Activated CD4-positive, alpha-beta T cell treated with anti-CD3 and anti-CD28 coated beads for 1 hour (primary cell): Measurements from ENCODE around the gene MAL.

Source experiments
- DNase-seq: peaks from one replicate; pipeline ENCODE4 v3.0.0-alpha.2; 2020

The MAL gene

DNA sequence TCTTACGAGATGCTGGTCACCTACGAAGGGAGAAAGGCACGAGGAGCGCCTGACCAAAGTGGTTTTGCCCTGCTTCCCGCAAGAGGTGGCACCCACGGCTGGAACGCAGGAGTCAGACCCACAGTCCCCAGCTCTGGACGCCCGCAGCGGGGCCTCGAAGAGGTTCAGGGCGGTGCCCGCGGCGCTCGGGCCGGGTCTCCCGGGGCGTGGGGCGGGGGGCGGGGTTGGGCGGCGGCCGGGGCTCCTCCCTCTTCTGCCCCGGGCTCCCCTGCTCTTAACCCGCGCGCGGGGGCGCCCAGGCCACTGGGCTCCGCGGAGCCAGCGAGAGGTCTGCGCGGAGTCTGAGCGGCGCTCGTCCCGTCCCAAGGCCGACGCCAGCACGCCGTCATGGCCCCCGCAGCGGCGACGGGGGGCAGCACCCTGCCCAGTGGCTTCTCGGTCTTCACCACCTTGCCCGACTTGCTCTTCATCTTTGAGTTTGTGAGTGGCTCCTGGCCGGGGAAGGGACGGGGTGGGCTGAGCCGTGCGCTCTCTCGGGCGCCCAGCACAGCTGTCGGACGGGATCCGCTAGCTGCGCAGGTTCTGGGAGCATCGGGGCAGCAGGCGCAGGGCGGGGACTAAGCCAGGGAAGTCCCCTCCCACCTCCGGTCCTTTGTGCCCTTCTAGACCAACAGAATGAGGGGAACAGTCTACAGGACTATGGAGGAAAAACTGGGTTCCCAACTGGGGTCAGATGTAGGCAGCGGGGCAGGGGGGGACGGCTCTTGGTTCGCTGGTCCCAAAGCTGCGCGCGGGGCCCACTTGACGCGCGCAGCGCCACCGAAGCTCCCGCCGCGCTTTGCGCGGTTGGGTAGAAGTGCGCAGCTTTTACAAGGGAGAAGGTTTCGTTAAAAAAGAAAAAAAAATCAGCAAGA is at the start of gene MAL:
TSS of gene MAL (plus strand) at position 303 of the 914 bp plus-strand sequence. CDS start at position 388, 85 bp downstream.
- peak; percentile 43 for DNase-seq

DNA sequence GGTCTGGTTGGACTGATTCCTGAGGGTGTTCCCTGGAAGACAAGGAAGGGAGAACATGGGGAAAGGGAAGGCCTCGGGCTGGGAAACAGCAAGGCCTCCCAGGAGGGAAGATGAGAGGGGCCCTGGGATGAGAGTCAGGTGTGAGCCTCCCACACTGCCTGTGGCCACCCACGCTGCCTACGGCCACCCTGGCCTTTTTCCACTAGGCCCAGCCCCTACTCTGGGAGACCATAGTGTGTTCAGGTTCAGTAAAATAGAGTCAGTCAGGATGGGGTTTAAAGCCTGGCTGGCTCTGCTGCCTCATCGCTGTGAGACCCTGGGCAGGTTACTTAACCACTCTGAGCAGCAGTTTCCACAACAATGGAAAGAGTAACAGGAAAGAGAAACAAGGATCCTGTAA is 47.7 kb upstream of the MAL start:
- DNase-seq: no peak

DNA sequence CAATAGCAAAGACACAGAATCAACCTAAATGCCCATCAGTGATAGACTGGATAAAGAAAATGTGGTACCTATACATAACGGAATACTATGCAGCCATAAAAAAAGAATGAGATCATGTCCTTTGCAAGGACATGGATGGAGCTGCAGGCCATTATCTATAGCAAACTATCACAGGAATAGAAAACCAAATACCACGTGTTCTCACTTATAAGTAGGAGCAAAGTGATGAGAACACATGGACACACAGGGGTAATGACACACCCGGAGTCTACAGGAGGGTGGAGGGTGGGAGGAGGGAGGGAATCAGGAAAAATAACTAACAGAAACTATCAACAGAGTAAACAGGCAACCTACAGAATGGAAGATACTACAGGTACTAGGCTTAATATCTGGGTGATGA is 46.6 kb upstream of the MAL start:
- no peak for DNase-seq

DNA sequence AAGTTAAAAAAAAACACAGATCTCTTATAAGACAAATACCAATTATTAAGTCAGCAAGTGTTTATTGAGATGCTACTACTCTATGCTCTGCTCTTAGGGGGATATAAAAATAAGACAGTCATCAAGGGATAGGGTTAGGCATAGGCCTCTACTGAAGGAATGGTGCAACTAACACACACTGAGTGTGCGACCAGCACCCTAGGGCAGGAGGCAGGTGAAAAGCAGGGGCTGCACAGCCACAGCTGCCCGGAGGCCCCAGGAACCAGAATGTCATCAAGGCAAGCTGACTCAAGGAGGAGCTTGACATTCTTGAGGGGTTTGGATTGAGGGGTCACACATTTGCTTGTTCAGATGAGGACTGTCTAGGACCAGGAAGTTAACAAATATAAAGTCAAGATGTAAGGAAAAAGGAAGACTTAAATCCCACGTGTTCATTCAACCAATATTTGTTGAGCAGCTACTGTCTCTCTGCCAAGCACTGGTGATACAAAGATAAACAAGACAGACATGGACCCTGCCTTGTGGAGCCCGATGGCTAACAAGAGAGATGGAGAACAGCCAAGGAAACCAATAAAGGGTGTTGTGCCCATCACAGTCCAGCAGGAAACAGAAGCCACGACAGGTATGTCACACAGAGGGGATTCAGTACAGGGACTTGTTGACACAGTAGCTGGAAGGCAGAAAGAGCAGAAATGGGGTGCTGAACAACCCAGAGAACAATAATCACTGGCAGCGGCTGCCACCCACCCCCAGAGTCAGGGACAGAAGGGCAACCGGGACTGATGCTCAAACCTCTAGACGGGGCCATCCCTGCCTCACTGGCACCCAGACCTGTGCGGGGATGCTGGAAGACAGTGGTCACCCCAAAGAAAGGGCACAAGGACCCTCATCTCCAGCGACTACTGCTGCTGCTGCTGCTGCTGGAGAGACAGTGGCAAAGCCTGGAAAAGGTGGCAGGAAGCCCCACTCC is 45.8 kb upstream of the MAL start:
- no peak for DNase-seq

DNA sequence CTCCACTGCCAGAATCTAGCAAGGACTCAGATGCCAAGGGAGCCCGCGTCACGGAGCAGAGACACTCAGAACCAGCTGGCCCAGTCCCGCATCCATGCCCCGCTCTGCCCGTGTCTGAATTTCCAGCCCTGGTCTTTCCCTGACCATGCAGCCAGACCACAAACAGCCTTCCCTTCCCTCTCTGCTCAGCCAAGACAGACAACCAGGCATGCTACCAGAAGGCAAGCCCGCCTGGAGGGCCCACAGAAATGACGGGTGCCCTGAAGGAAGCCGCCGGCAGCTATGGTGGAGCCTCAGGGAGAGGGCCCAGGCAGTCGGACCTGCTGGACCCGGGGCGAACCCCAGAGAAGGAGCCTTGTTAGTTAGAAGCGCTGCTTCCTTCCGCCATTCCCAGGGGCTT is 45.1 kb upstream of the MAL start:
- DNase-seq: no peak

DNA sequence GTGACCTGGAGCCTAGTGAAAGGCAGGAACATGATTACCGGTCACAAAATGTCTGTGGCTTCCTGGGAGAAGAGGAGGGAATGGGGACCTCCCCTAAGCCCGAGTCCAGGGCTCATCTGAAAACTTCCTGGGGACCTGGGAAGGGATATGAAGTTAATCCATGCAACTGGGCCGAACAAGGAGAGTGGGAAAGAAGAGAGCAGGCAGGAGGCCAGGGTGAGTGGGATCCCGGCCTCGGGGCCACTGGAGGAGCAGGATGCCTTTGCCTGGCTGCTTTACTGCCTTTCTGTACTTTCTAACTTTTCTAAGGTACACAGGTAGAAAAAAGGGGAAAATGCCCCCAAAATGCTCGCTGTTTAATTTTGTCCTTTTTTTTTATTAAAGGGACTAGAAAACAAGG is 43.4 kb upstream of the MAL start:
- no peak for DNase-seq

DNA sequence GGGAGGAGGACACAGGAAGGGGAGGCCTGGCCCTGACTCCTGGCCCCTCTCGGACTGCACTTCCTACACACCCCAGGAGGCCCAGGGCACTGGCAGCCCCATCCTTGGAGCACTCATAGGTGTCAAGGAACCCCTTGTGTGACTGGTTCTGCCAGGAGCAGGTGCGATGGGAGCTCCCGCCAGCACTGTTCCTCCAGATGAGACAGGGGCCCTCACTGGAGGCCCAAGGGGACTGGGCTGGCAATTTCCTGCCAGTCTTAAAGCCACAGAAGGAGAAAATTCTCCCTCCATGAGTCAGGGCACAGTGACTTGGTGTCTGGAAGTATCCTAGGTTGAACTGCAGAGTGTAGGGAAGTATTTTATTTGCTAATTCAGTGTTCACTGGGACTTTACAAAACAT is 42.8 kb upstream of the MAL start:
- DNase-seq: no peak

DNA sequence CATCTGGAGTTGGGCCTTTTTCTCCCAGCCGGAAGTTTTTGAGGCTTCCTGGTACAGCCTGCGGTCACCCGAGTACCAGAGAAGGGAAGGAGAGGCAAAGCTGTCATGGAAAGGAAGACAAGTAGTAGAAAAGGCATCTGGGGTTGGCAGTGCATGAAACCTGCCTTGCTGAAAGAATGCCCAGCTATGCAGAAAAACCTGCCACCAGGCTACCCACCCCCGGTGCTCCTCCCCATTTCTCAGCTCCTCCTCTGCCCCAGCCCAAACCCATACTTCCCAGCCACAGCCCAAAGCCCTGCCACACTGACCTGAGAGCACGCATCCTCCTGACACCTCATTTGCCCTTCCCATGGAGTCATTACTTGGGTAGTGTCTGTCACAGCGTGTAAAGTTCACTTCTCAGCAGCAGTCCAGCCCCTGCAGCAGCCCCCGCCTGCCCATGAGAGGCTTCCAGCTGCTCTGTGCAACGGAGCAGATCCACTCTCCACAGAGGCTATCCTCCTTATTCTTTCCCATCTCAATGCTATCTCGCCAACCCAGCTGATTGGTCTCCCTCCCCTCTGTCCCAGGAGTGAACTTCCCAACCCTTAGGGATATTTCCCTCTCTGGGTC is 40.4 kb upstream of the MAL start:
- no peak for DNase-seq

DNA sequence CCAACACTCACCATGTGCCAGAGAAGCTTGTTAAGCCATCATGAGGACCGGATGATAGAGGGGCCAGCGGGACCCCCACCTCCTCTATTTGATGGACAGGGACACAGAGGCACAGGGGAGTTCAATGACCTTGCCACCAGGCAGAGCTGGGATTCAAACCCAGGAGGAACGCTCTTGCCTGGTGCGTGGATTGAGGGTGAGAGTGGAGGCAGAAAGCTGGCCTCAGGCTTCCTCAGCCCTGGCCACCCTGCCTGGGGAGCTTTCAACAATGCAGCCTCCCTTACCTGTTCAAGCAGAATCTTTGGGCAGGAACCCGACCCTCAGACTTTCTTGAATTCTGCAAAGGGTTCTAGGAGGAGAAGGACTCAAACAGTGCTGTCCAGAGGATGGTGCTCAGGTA is 39.9 kb upstream of the MAL start:
- no peak for DNase-seq

DNA sequence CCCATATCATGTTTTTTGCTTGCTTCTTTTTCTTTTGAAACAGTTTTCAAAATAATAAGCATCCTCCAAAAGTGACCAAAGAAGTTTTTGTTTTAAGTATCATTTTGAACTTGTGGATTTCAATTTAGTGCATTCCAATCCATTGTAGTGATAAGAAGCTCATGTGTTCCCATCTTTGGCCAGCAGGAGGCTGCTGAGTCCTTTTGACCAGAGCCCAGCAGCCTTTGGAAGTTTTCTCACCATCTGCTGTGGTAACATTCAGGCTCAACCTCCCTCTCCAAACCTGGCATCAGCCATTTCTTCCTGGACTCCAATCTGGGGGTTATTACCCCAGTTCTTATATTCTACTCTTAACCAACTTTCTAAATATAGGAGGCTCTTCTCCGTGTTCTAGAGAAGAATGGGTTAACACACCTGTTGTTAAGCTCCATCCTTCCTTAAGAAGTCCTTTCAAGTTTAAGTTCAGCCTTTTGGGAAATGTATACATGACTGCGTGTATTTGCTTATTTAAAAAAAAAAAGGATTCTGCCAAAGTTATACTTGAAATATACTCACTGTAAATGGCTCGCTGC is 39.0 kb upstream of the MAL start:
- DNase-seq: no peak

DNA sequence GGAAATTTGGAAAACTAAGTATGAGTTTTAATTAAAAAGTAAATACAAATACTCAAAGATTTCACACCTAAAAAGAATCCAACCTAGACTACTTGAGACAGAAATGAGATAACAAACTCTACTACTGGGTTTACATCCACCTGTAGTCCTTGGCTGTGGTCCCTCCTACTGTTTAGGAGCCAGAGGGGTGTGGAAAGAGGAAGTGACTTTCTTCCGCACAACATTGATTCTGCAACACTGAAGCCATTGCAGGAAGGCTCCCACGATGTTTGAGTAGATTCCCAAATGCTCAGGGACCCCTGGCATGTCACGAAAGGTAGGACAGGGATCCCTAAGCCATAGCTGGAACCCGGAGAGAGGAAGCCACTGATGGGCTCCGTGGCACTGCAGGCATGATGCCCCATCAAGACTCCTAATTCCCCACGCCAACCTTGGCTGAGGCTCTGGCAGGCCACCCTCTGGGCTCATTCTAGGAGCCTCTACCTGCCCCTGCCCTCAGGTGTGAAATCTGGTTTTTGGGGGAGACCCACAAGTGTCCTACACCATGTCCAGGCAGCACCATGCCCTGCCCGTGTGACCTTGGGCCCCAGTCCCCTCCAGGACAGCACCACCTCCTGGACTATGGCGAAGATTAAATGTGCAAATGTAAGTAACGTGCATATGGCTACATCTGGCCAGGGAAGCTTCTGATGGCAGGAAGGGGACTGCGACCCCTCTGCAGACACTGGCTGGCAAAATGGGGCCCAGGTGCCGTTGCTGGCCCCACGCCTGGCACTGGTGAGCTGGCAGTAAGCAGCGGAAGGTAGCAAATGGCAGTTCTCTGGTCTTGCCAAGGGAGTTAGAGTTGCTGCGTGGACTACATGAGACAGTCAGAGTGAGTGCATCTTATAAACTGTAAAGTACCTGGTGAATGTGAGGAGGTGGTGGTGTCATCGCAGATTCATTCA is 38.2 kb upstream of the MAL start:
- DNase-seq: no peak

DNA sequence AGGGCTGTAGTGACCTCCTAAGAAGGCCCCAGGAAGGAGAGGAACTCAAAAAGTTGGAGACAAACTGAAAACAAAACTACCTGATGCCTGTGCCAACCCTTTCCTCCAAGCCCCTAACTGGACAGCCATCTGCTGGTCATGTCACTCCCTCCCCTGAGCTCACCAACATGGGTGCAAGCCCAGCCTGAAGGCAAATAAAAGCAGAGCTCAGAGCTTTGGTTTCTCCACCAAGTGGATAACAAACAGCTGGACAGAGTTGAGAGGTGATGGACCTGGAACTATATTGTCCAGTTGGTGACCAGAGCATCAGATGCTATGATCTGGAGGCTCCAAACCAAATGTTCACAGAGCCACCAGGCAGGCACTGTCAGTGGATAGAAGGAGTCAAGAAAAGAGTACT is 34.6 kb upstream of the MAL start:
- DNase-seq: no peak

DNA sequence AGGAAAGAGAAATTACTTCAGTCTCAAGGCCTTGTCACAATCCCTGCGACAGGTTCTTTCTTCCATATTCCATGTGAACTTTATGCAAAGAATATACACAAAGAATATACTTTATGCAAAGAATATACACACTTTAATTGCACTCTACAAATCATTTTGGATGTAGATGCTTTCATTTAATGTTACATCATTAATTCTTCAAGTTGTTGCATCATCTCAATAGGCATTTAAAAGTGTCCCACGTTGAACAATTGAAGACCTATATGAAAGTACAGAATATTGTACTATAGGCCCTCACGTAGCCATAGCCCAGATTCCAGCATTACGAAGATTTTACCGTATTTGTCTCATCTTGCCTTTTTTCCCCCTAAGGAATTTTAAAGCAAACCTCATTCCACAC is 33.1 kb upstream of the MAL start:
- no peak for DNase-seq

DNA sequence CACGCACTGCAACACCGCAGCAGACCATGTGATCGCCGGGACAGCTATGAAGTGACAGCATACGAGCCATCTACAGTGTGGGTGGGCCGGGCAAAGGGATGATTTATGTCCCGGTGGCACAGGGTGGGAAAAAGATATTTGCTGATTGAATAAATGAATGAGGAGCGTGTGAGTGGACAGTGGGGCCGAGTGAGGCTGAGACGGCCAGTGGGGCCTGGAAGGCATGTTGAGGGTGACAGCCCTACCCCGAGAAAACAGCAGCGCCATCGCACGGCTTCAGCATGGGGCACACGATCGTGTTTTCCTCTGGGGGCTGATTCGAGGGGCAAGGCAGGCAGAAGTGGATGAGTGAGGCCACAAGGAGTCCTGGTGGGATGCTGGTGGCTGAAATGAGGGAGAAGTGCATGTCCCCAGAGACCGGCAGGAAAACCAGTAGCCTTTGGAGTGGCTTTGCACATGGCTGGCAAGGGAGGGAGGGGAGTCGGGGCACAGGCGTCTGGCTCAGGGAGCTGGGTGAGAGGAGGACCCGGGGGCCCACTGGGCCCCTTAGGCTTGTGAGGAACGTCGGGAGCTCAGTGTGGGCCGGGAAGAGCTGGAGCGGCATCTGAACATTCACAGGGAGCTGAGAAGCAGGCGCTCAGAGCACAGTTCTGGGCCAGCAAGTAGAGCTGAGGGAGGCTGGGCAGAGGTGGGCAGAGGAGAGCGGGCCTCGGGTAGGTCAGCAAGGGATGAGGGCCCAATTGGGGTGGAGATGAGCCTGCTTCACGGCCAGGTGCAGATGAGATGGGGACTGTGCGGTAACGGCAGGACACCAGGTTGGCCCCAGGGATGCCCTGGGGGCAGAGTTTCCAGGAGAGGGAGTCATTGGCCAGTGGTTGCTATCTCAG is 32.1 kb upstream of the MAL start:
- DNase-seq: no peak

DNA sequence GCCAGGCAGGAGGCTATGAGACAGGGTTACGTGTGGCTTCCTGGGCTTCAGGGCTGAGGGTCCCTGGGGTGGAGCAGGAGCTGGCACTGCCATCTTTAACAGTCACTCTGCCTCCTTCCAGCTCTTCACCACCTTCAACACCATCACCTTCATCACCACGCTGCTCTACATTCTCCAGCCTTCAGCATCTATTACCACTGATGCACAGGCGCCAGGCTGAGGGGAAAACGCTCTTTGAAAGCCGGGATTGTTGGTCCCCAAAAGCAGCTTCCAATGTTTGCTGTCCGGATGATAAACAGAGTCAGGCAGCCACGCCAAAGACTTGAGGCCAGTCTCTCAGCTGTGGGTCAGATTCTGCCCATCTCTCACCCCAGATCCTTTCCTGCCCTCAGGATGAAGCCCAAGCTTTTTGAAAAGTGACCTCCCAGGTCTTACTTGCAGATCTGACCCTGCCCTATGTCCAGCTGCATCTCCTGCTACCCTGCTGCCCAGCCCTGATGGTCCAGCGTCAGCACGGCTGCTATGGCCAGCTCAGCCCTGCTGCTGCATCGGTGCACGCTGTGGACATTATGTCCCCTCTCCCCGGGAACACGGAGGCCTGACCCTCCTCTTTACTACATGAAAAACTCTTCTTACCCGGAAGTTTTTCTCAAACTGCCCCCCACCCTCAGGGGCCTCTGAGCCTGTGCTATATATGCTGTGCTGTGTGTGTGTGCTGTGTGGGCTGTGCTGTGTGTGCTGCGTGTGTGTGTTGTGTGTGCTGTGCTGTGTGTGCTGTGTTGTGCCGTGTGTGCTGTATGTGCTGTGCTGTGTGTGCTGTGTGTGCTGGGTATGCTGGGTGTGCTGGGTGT is 31.2 kb upstream of the MAL start:
- DNase-seq: no peak

DNA sequence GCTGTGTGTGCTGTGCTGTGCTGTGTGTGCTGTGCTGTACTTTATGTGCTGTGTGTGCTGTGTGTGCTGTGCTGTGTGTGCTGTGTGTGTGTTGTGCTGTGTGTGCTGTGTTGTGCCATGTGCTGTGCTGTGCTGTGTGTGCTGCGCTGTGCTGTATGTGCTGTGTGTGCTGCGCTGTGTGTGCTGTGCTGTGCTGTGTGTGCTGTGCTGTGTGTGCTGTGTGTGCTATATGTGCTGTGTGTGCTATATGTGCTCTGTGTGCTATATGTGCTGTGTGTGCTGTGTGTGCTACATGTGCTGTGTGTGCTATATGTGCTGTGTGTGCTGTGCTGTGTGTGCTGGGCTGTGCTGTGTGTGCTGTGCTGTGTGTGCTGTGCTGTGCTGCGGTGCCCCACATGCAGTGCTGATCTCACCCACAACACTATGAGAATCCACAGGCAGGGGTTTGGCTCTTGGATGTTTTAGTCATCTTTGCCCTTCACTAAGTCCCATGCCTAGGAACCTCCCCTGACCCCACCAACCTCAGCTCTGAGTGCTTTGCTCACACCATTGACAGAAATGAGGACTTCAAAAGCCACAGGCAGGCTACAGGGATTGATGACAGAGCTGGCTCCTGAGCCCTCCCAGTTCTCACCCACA is 30.5 kb upstream of the MAL start:
- no peak for DNase-seq

DNA sequence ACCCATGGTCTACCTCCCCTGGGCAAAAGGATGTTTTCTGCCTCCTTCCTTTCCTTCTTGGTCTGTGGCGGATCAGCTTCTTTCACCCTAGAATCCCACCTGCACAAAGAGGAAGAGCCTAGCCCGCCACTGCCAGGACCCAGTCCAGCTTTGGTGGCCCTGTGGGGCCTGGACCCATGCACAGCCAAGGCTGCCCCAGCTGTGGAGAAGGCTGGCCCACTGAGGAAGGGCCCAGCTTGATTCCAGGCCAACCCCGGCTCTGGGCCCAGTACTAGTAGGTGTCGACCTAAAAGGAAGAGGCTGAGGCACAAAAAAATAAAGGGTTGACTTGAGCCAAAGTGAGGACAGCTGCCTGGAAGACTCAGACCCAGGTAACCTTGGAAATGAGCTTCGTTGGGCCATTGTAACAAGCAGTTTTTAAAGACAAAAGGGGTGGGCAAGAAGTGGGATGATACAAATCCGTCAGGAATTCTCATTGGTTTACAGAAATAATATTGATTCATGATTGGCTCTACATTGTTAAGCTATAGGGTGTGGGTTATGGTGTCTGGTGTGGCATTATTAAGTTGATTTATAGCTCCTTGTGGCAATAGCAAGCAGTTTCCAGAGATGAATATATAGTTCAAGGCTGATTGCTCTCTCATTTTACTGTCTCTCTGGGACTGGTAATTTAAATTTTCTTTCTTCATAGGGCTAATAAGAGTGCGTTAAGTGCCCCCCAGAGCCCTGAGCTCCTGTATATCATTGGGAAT is 29.8 kb upstream of the MAL start:
- DNase-seq: no peak

DNA sequence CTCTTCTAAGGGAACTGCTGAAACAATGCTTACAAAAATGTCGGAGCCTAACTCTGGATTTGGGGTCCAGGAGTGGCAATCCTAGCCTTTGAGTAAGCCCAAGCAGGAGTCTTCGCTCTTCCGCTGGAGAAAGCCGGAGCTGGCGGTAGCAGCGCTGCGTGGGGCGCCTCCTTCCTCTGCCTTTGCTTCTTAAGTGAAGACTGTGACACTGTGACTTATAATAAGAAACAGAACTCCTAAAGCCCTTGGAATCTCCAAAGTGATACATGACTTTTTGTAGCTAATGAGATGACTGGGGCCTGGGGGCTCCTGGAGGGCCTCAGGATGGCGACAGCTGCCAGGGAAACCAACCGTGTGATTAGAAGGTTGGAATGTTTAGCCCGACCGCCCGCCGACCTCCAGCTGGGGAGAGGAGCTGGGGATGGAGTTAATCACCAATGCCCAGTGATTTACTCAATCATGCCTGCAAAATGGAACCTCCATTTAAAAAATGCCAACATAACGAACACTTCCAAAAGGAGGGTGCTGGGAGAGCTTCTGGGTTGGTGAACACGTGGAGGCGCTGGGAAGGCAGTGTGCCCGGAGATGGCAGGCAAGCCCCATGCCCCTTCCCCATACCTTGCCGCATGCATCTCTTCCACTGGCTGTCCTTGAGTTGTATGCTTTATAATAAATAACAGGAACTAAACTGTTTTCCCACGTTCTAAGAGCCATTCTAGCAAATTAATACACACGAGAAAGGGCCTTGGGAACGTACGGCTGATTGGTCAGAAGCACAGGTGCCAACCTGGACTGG is 29.0 kb upstream of the MAL start:
- DNase-seq: no peak
